ENCODE data around the gene CHID1. TPM values are rescaled to one million over a fixed set of nuclear protein-coding genes. Genes with fewer than 3 reads are reported as not detected.

The CHID1 gene
- total RNA-seq, 2 donors from 2014 or later = 46.9 to 78.7 TPM

GRCh38 chr11:837990-838307 lies 72.7 kb downstream of the CHID1 start:
- Histone ChIP-seq H3K4me3 (no peak overlapping the region), H3K27ac (no peak overlapping the region), H3K4me1 (peaks cover 0 to 79% of the 10 kb centered on the region in 2 donors), H3K9me3 (no peaks in the 10 kb centered on the region), H3K27me3 (no peaks in the 10 kb centered on the region), H3K36me3 (peaks cover 51% of the 10 kb centered on the region)
- no peak for TF ChIP-seq CTCF (IDR thresholded peaks at IDR 0.05)
- no peak for DNase-seq (ENCODE audit: low spot score)

GRCh38 chr11:837189-837989 lies 73.2 kb downstream of the CHID1 start:
- Histone ChIP-seq H3K9me3 (no peaks in the 10 kb centered on the region), H3K27ac (peak overlapping the region in 1 of 2 donors; percentile 19), H3K4me3 (no peak overlapping the region), H3K27me3 (no peaks in the 10 kb centered on the region), H3K36me3 (peaks cover 51% of the 10 kb centered on the region), H3K4me1 (peaks cover 0 to 81% of the 10 kb centered on the region in 2 donors)
- DNase-seq (ENCODE audit: low spot score) = no peak
- no peak for TF ChIP-seq CTCF (IDR thresholded peaks at IDR 0.05)

- Histone ChIP-seq H3K27me3 (no peaks in the 10 kb centered on the region), H3K4me3 (no peak overlapping the region), H3K4me1 (peaks cover 0 to 86% of the 10 kb centered on the region in 2 donors), H3K27ac (peak overlapping the region; percentile 19 to 35), H3K36me3 (peaks cover 51% of the 10 kb centered on the region), H3K9me3 (no peaks in the 10 kb centered on the region)
- no peak for DNase-seq (ENCODE audit: low spot score)
- TF ChIP-seq CTCF (IDR thresholded peaks at IDR 0.05) = no peak
Measured at GRCh38 chr11:836700-837099, 73.9 kb downstream of the CHID1 start.

GRCh38 chr11:836274-836673 lies 74.3 kb downstream of the CHID1 start:
- DNase-seq (ENCODE audit: low spot score) = no peak
- peak overlapping the region; percentile 19 to 95 for H3K27ac ChIP-seq
- no peak for TF ChIP-seq CTCF (IDR thresholded peaks at IDR 0.05)
- peaks cover 51% of the 10 kb centered on the region for H3K36me3 ChIP-seq
- no peaks in the 10 kb centered on the region for H3K9me3 ChIP-seq
- H3K4me1 ChIP-seq = peaks cover 0 to 86% of the 10 kb centered on the region in 2 donors
- no peak overlapping the region for H3K4me3 ChIP-seq
- no peaks in the 10 kb centered on the region for H3K27me3 ChIP-seq

GRCh38 chr11:834371-835316 lies 76.0 kb downstream of the CHID1 start:
- Histone ChIP-seq H3K4me3 (peak overlapping the region; percentile 55 to 81), H3K27ac (peak overlapping the region; percentile 92 to 95), H3K9me3 (no peaks in the 10 kb centered on the region), H3K36me3 (peaks cover 39% of the 10 kb centered on the region), H3K27me3 (no peaks in the 10 kb centered on the region), H3K4me1 (peaks cover 0 to 86% of the 10 kb centered on the region in 2 donors)
- TF ChIP-seq CTCF (IDR thresholded peaks at IDR 0.05) = no peak
- DNase-seq (ENCODE audit: low spot score) = peak; percentile 82
